ENCODE measurements around the gene STARD13.

STARD13 gene

GRCh38 chr13:33139780-33140535, 145.6 kb downstream of the STARD13 start:
- DNase-seq: no peak

- DNase-seq: no peak
Measured at GRCh38 chr13:33139184-33139583, 146.4 kb downstream of the STARD13 start.

- no peak for DNase-seq
Measured at GRCh38 chr13:33138441-33138840, 147.1 kb downstream of the STARD13 start.

GRCh38 chr13:33137721-33138120, 147.8 kb downstream of the STARD13 start:
- DNase-seq: no peak

GRCh38 chr13:33135097-33135496, 150.5 kb downstream of the STARD13 start:
- DNase-seq: no peak

- DNase-seq: no peak
Measured at GRCh38 chr13:33134213-33134612, 151.3 kb downstream of the STARD13 start.

- DNase-seq: no peak
Measured at GRCh38 chr13:33132644-33133440, 152.7 kb downstream of the STARD13 start.

- DNase-seq: no peak
Measured at GRCh38 chr13:33129886-33130285, 155.7 kb downstream of the STARD13 start.

- no peak for DNase-seq
Measured at GRCh38 chr13:33129094-33129832, 156.3 kb downstream of the STARD13 start.

- DNase-seq: no peak
Measured at GRCh38 chr13:33128134-33128533, 157.4 kb downstream of the STARD13 start.

GRCh38 chr13:33127009-33127551, 158.5 kb downstream of the STARD13 start:
- DNase-seq: peak; percentile 50

GRCh38 chr13:33125821-33126570, 159.6 kb downstream of the STARD13 start:
- DNase-seq: peak; percentile 98

- DNase-seq: peak; percentile 64
Measured at GRCh38 chr13:33123066-33123859, 162.3 kb downstream of the STARD13 start.

GRCh38 chr13:33119856-33120543, 165.6 kb downstream of the STARD13 start:
- DNase-seq: peak; percentile 87

- DNase-seq: peak; percentile 47
Measured at GRCh38 chr13:33119022-33119781, 166.4 kb downstream of the STARD13 start.

GRCh38 chr13:33116321-33117010, 169.1 kb downstream of the STARD13 start:
- DNase-seq: no peak

GRCh38 chr13:33115274-33115673, 170.3 kb downstream of the STARD13 start:
- no peak for DNase-seq

- DNase-seq: no peak
Measured at GRCh38 chr13:33114146-33114545, 171.4 kb downstream of the STARD13 start.

- DNase-seq: peak; percentile 26
Measured at GRCh38 chr13:33112766-33113165, 172.8 kb downstream of the STARD13 start.

Measured in EL (cell line).